CD14-positive monocyte (primary cell): ENCODE data around the gene CAMK1D. TPM values are rescaled to one million over a fixed set of nuclear protein-coding genes. Genes with fewer than 3 reads are reported as not detected.

Experiments used
- DNase-seq, 3 donors: peaks; one replicate each; pipeline ENCODE4 v3.0.0-alpha.2; 2011 to 2022
- H2AFZ ChIP-seq: 2 replicates; pipeline ENCODE4 v1.6.0; 2012; ENCODE audit warnings: mild to moderate bottlenecking, low read depth, low read length, inconsistent platforms; ENCODE audit not compliant: insufficient read depth, poor library complexity, severe bottlenecking
- H3K27ac ChIP-seq, 2 donors: 1 replicate in 1 of 2; 2 replicates in 1 of 2; pipeline ENCODE4 v1.5.1; 2012 to 2013; ENCODE audit warnings: low read length in 2 of 2, control low read depth in 1 of 2, inconsistent platforms in 1 of 2, low read depth in 1 of 2, mild to moderate bottlenecking in 1 of 2
- H3K27me3 ChIP-seq, 2 donors: one replicate each; pipeline versions ENCODE4 v1.6.0 to v1.6.1; 2011 to 2013; ENCODE audit warnings: low read length in 2 of 2; ENCODE audit not compliant: control insufficient read depth in 2 of 2, insufficient read depth in 2 of 2
- H3K36me3 ChIP-seq, 2 donors: replicated peaks in 1 of 2; 1 replicate in 1 of 2; 2 replicates in 1 of 2; pipeline versions ENCODE4 v1.5.1 to v1.6.1; 2012 to 2013; ENCODE audit warnings: low read length in 2 of 2, control low read depth in 1 of 2, inconsistent platforms in 1 of 2, mild to moderate bottlenecking in 1 of 2; ENCODE audit not compliant: insufficient read depth in 2 of 2, control insufficient read depth in 1 of 2
- H3K4me1 ChIP-seq, 2 donors: 1 replicate in 1 of 2; 2 replicates in 1 of 2; pipeline versions ENCODE4 v1.5.1 to v1.6.1; 2012 to 2013; ENCODE audit warnings: low read length in 2 of 2, control low read depth in 1 of 2, inconsistent platforms in 1 of 2, mild to moderate bottlenecking in 1 of 2, moderate library complexity in 1 of 2; ENCODE audit not compliant: insufficient read depth in 2 of 2, control insufficient read depth in 1 of 2
- H3K4me2 ChIP-seq: replicated peaks from 2 replicates; pipeline ENCODE3; 2012; ENCODE audit warnings: low read length, moderate library complexity, mild to moderate bottlenecking; ENCODE audit not compliant: poor library complexity, severe bottlenecking; ENCODE audit errors: extremely low read depth
- H3K4me3 ChIP-seq, 3 experiments: fragments of 200-600 bp in 1 of 3; sonication (generic) in 1 of 3; replicated peaks in 1 of 3; 1 replicate in 2 of 3; 2 replicates in 1 of 3; pipeline ENCODE4 v1.5.1; 2011 to 2013; ENCODE audit warnings: low read length in 3 of 3, mild to moderate bottlenecking in 3 of 3, control low read depth in 2 of 3, low read depth in 2 of 3, inconsistent platforms in 1 of 3, moderate library complexity in 1 of 3
- H3K79me2 ChIP-seq: 2 replicates; pipeline ENCODE4 v1.6.0; 2012; ENCODE audit warnings: mild to moderate bottlenecking, control low read depth, inconsistent platforms, low read length, moderate library complexity; ENCODE audit not compliant: insufficient read depth
- H3K9ac ChIP-seq: 2 replicates; pipeline ENCODE4 v1.6.0; 2017; ENCODE audit warnings: low read length, mild to moderate bottlenecking; ENCODE audit not compliant: insufficient read depth, poor library complexity, severe bottlenecking
- H3K9me3 ChIP-seq, 2 donors: replicated peaks in 1 of 2; 1 replicate in 1 of 2; 2 replicates in 1 of 2; pipeline versions ENCODE4 v1.5.1 to v1.6.1; 2012 to 2013; ENCODE audit warnings: low read length in 2 of 2, control low read depth in 1 of 2; ENCODE audit not compliant: control insufficient read depth in 1 of 2, insufficient read depth in 1 of 2
- H4K20me1 ChIP-seq: 2 replicates; pipeline ENCODE4 v1.6.0; 2012; ENCODE audit warnings: mild to moderate bottlenecking, low read length, control low read depth, moderate library complexity; ENCODE audit not compliant: insufficient read depth
- H3K27ac Mint-ChIP-seq, 7 donors: one replicate each; pipeline ENCODE4 v1.8.0; 2020; ENCODE audit warnings: mild to moderate bottlenecking in 7 of 7, mixed read lengths in 7 of 7, moderate library complexity in 6 of 7, inconsistent platforms in 2 of 7
- H3K27me3 Mint-ChIP-seq, 3 donors: one replicate each; pipeline ENCODE4 v1.8.0; 2021 to 2022; ENCODE audit warnings: low read depth in 3 of 3, mild to moderate bottlenecking in 3 of 3, mixed read lengths in 3 of 3, moderate library complexity in 3 of 3, inconsistent platforms in 1 of 3
- H3K36me3 Mint-ChIP-seq, 2 donors: one replicate each; pipeline ENCODE4 v1.8.0; 2020; ENCODE audit warnings: mixed read lengths in 2 of 2, inconsistent platforms in 1 of 2, mild to moderate bottlenecking in 1 of 2
- H3K4me1 Mint-ChIP-seq: one replicate; pipeline ENCODE4 v1.8.0; 2020; ENCODE audit warnings: mild to moderate bottlenecking, mixed read lengths
- H3K4me3 Mint-ChIP-seq, 2 donors: one replicate each; pipeline ENCODE4 v1.8.0; 2020; ENCODE audit warnings: mild to moderate bottlenecking in 2 of 2, mixed read lengths in 2 of 2, moderate library complexity in 1 of 2
- H3K9me3 Mint-ChIP-seq, 7 donors: one replicate each; pipeline ENCODE4 v1.8.0; 2020 to 2022; ENCODE audit warnings: mixed read lengths in 7 of 7, mild to moderate bottlenecking in 6 of 7, moderate library complexity in 6 of 7, inconsistent platforms in 2 of 7
- WGBS: methylation state at CpG from one replicate; pipeline ENCODE4 v1.1.5; 2013; ENCODE audit warnings: missing lambda C conversion rate; ENCODE audit not compliant: insufficient coverage; 5-methylcytosine and 5-hydroxymethylcytosine counted together
- intact Hi-C, 2 donors: fragments of 100-400 bp; cut with micrococcal nuclease; formaldehyde crosslinking; loops; one replicate each; pipeline versions ENCODE4 v1.15.0 to v1.15.1; 2023
- polyA plus RNA-seq, 3 donors: library from polyadenylated mRNA; depleted of rRNA in 1 of 3; unstranded in 2 of 3; stranded (reverse) in 1 of 3; fragments of 300-500 nt in 2 of 3; fragments of >200 nt in 1 of 3; fragmentation: Illumina TruSeq in 2 of 3; gene quantifications; 1 replicate in 2 of 3; 2 replicates in 1 of 3; pipeline ENCODE4 v1.2.3, GENCODE V29; 2012 to 2021
- TF ChIP-seq, protein P1 (sequence below): fragments of 200-600 bp; IDR thresholded peaks from one replicate; pipeline ENCODE4 v1.8.0; 2022; ENCODE audit warnings: antibody characterized with exemption, mild to moderate bottlenecking

Gene CAMK1D
- polyA plus RNA-seq, 3 donors, result 6.7 to 11.8 (median 7.1) TPM

DNA sequence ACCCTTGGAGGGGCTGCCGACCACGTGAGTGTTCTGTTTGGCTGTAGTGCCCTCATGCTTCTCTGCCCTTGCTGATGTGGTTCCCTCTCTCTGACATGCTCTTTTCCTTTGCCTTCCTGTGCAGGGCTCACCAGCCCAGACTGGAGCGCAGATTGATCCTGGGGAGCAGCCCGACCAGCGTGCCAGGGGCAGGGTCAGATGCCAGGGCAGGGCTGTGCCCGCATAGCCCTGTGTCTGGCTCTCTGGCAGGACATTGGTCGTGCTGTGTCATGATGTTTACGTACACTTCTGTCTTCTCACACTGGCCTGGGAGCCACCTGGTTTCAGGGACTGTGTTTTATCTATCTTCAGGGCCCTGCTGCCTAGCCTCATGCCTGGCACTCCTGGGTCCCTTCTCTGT lies 300.8 kb downstream of the CAMK1D start:
- DNase-seq, result no peak
- H3K4me3 ChIP-seq, result no peak overlapping the region
- H3K9ac ChIP-seq, result no peak overlapping the region
- Mint-ChIP-seq H3K4me1 (no peaks in the 10 kb centered on the region), H3K36me3 (peaks cover 0 to 4% of the 10 kb centered on the region in 2 donors), H3K9me3 (peaks cover 0 to 7% (median 0%) of the 10 kb centered on the region in 7 donors), H3K27me3 (peaks cover 0 to 6% (median 1%) of the 10 kb centered on the region in 3 donors), H3K27ac (peak overlapping the region in 1 of 7 donors; percentile 3), H3K4me3 (no peak overlapping the region)
- no peak overlapping the region for H3K4me2 ChIP-seq
- H2AFZ ChIP-seq, result no peak overlapping the region
- H3K27ac ChIP-seq, result no peak overlapping the region
- no peaks in the 10 kb centered on the region for H3K4me1 ChIP-seq
- intact Hi-C loops, result loop anchor here (10.0 kb wide), 2 partner anchors 385 to 395 kb away; no protein-coding TSS in a partner anchor
- no peaks in the 10 kb centered on the region for H3K79me2 ChIP-seq
- no peaks in the 10 kb centered on the region for H3K27me3 ChIP-seq
- TF ChIP-seq, protein P1, sequence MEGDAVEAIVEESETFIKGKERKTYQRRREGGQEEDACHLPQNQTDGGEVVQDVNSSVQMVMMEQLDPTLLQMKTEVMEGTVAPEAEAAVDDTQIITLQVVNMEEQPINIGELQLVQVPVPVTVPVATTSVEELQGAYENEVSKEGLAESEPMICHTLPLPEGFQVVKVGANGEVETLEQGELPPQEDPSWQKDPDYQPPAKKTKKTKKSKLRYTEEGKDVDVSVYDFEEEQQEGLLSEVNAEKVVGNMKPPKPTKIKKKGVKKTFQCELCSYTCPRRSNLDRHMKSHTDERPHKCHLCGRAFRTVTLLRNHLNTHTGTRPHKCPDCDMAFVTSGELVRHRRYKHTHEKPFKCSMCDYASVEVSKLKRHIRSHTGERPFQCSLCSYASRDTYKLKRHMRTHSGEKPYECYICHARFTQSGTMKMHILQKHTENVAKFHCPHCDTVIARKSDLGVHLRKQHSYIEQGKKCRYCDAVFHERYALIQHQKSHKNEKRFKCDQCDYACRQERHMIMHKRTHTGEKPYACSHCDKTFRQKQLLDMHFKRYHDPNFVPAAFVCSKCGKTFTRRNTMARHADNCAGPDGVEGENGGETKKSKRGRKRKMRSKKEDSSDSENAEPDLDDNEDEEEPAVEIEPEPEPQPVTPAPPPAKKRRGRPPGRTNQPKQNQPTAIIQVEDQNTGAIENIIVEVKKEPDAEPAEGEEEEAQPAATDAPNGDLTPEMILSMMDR, result no peak
- 95% methylated on average over 8 of the region's 8 CpGs for WGBS
- H4K20me1 ChIP-seq, result no peaks in the 10 kb centered on the region
- no peaks in the 10 kb centered on the region for H3K9me3 ChIP-seq
- H3K36me3 ChIP-seq, result no peaks in the 10 kb centered on the region

GRCh38 chr10:12650538-12651298 lies 301.4 kb downstream of the CAMK1D start:
- Histone ChIP-seq H2AFZ (no peak overlapping the region), H3K36me3 (no peaks in the 10 kb centered on the region), H3K27ac (no peak overlapping the region), H3K4me3 (no peak overlapping the region), H3K27me3 (no peaks in the 10 kb centered on the region), H3K9ac (no peak overlapping the region), H3K4me2 (no peak overlapping the region), H3K4me1 (no peaks in the 10 kb centered on the region), H3K79me2 (no peaks in the 10 kb centered on the region), H3K9me3 (no peaks in the 10 kb centered on the region), H4K20me1 (no peaks in the 10 kb centered on the region)
- peaks cover 0 to 4% of the 10 kb centered on the region in 2 donors for H3K36me3 Mint-ChIP-seq
- H3K9me3 Mint-ChIP-seq, result peaks cover 0 to 7% (median 0%) of the 10 kb centered on the region in 7 donors
- DNase-seq, result no peak
- H3K27ac Mint-ChIP-seq, result no peak overlapping the region
- peaks cover 0 to 6% (median 0%) of the 10 kb centered on the region in 3 donors for H3K27me3 Mint-ChIP-seq
- intact Hi-C loops, result loop anchor here (10.0 kb wide), 2 partner anchors 386 to 396 kb away; no protein-coding TSS in a partner anchor
- 87% methylated on average over 10 of the region's 20 CpGs for WGBS
- H3K4me3 Mint-ChIP-seq, result no peak overlapping the region
- H3K4me1 Mint-ChIP-seq, result no peaks in the 10 kb centered on the region
- TF ChIP-seq, protein P1, result no peak
